Measurements from ENCODE around the gene CRTAC1.

- TF ChIP-seq CTCF (IDR thresholded peaks at IDR 0.05) (no peak), POLR2A (IDR thresholded peaks at IDR 0.05) (no peak)
Measured at GRCh38 chr10:97927622-97928021, 102.8 kb downstream of the CRTAC1 start.

Data from transverse colon (tissue), 3 donors.